ENCODE measurements around the gene OR8H3.
"Not testable (repeated sequence)": the region's sequence is repeated elsewhere in the genome, so short reads cannot be mapped to it uniquely, and the experiment has no call there.

Gene OR8H3

GRCh38 chr11:56122073-56122472 is at the start of gene OR8H3:
TSS of gene OR8H3 (plus strand) at chr11:56122373. CDS start at chr11:56122373, 0 bp downstream.
- no peak for DNase-seq (ENCODE audit: low spot score)

GRCh38 chr11:56089697-56090096 is 32.5 kb upstream of the OR8H3 start:
- DNase-seq (ENCODE audit: low spot score) = no peak

- no peak for DNase-seq (ENCODE audit: low spot score)
These were observed 29.2 kb upstream of the OR8H3 start, which contains the start of gene OR8I2 for GRCh38 chr11:56093008-56093407. TSS of gene OR8I2 (plus strand) at chr11:56093308. CDS start at chr11:56093308, 0 bp downstream.

GRCh38 chr11:56103210-56103737 is 18.9 kb upstream of the OR8H3 start, which contains the start of gene OR8H2:
TSS of gene OR8H2 (plus strand) at chr11:56103687. CDS start at chr11:56105043, 1,356 bp downstream.
- DNase-seq (ENCODE audit: low spot score) = no peak

- DNase-seq (ENCODE audit: low spot score) = no peak
These were observed 18.0 kb downstream of the OR8H3 start, which contains the start of gene OR8J3 for GRCh38 chr11:56140151-56140661. TSS of gene OR8J3 (minus strand) at chr11:56140201. CDS start at chr11:56137718, 2,483 bp downstream.

GRCh38 chr11:56143681-56144080 is 21.5 kb downstream of the OR8H3 start:
- not testable (repeated sequence) for DNase-seq (ENCODE audit: low spot score)

- no peak for DNase-seq (ENCODE audit: low spot score)
These were observed 29.2 kb downstream of the OR8H3 start for GRCh38 chr11:56151376-56151775.

- no peak for DNase-seq (ENCODE audit: low spot score)
These were observed 30.2 kb downstream of the OR8H3 start for GRCh38 chr11:56152333-56152732.

GRCh38 chr11:56160217-56160616 is 38.0 kb downstream of the OR8H3 start, which contains the start of gene OR8K5:
TSS of gene OR8K5 (minus strand) at chr11:56160317. CDS start at chr11:56160317, 0 bp downstream.
- DNase-seq (ENCODE audit: low spot score) = no peak

- no peak for DNase-seq (ENCODE audit: low spot score)
These were observed 41.6 kb downstream of the OR8H3 start for GRCh38 chr11:56163804-56164203.

- DNase-seq (ENCODE audit: low spot score) = no peak
These were observed 50.2 kb downstream of the OR8H3 start for GRCh38 chr11:56172256-56172830.

Data from D341Med (cell line).